NCI-H1436 (cell line): ENCODE results near the gene LBH.

Experiments used
- DNase-seq: peaks from one replicate; lab custom pipeline; 2025; lab: John Stamatoyannopoulos, UW

Gene LBH

GRCh38 chr2:30276455-30276911 lies 45.1 kb downstream of the LBH start:
- DNase-seq = no peak

- DNase-seq = no peak
Measured at GRCh38 chr2:30277582-30277981, 46.2 kb downstream of the LBH start.

GRCh38 chr2:30278419-30278818 lies 47.1 kb downstream of the LBH start:
- no peak for DNase-seq

GRCh38 chr2:30280596-30281434 lies 49.5 kb downstream of the LBH start:
- DNase-seq = no peak

- no peak for DNase-seq
Measured at GRCh38 chr2:30282081-30282480, 50.7 kb downstream of the LBH start.

GRCh38 chr2:30282721-30283120 lies 51.4 kb downstream of the LBH start:
- DNase-seq = no peak

- DNase-seq = no peak
Measured at GRCh38 chr2:30283931-30284565, 52.7 kb downstream of the LBH start.

- no peak for DNase-seq
Measured at GRCh38 chr2:30285758-30286157, 54.4 kb downstream of the LBH start.

- no peak for DNase-seq
Measured at GRCh38 chr2:30287190-30287840, 56.0 kb downstream of the LBH start.

- DNase-seq = no peak
Measured at GRCh38 chr2:30287857-30288513, 56.7 kb downstream of the LBH start.

GRCh38 chr2:30288561-30288960 lies 57.2 kb downstream of the LBH start:
- no peak for DNase-seq

- no peak for DNase-seq
Measured at GRCh38 chr2:30293303-30293921, 62.1 kb downstream of the LBH start.

- no peak for DNase-seq
Measured at GRCh38 chr2:30294133-30294532, 62.8 kb downstream of the LBH start.

GRCh38 chr2:30296496-30296895 lies 65.2 kb downstream of the LBH start:
- DNase-seq = no peak

- DNase-seq = no peak
Measured at GRCh38 chr2:30298302-30298701, 67.0 kb downstream of the LBH start.

- DNase-seq = no peak
Measured at GRCh38 chr2:30300122-30300455, 68.8 kb downstream of the LBH start.

GRCh38 chr2:30300456-30301221 lies 69.3 kb downstream of the LBH start:
- DNase-seq = no peak

- DNase-seq = no peak
Measured at GRCh38 chr2:30301551-30301950, 70.2 kb downstream of the LBH start.

GRCh38 chr2:30302566-30302965 lies 71.2 kb downstream of the LBH start:
- no peak for DNase-seq

GRCh38 chr2:30303095-30303494 lies 71.8 kb downstream of the LBH start:
- no peak for DNase-seq

- no peak for DNase-seq
Measured at GRCh38 chr2:30305235-30305634, 73.9 kb downstream of the LBH start.
